H1 (cell line): ENCODE results near the gene CD52. TPM values are rescaled to one million over a fixed set of nuclear protein-coding genes. Genes with fewer than 3 reads are reported as not detected.

Experiments used
- CHD7 ChIP-seq: fragments of 300-600 bp; sonication (generic); IDR thresholded peaks from 2 replicates; pipeline ENCODE4 v1.7.1; 2012; ENCODE audit warnings: low read length, moderate library complexity, mild to moderate bottlenecking, inconsistent platforms; ENCODE audit not compliant: insufficient replicate concordance
- EGR1 ChIP-seq: IDR thresholded peaks from 2 replicates; pipeline ENCODE4 v1.6.1; 2011; ENCODE audit warnings: low read depth, low read length, borderline replicate concordance
- RAD21 ChIP-seq, 2 experiments: IDR thresholded peaks in 1 of 2; conservative IDR thresholded peaks in 1 of 2; 2 replicates each; pipeline ENCODE4 v1.6.1; 2011; ENCODE audit warnings: low read depth in 2 of 2, low read length in 2 of 2, improper control_type of control experiment in 1 of 2, inconsistent platforms in 1 of 2, mild to moderate bottlenecking in 1 of 2, moderate library complexity in 1 of 2
- SAP30 ChIP-seq: fragments of 300-600 bp; sonication (generic); IDR thresholded peaks from 2 replicates; pipeline ENCODE4 v1.7.1; 2012; ENCODE audit warnings: low read length, moderate library complexity, mild to moderate bottlenecking, inconsistent platforms; ENCODE audit not compliant: insufficient read depth, insufficient replicate concordance
- ZNF274 ChIP-seq: IDR thresholded peaks from 2 replicates; pipeline ENCODE4 v1.7.0; 2012; ENCODE audit warnings: low read length, borderline replicate concordance; ENCODE audit errors: extremely low read depth
- polyA plus RNA-seq, 7 experiments: library from polyadenylated mRNA; depleted of rRNA in 3 of 7; stranded (reverse) in 5 of 7; unstranded in 2 of 7; fragments of >200 nt in 5 of 7; fragments of 200-250 nt in 2 of 7; gene quantifications; 1 replicate in 5 of 7; 2 replicates in 1 of 7; 4 replicates in 1 of 7; pipeline versions ENCODE4 v1.2.1 to v1.2.3, GENCODE V29; 2011 to 2013; ENCODE audit warnings: missing spikeins in 2 of 7, mixed read lengths in 2 of 7
- total RNA-seq: library from RNA; stranded (reverse); fragmentation: NEBNext Ultra II Directional; extraction: Animal tissue kit (Norgen Biotek cat#: 25700); gene quantifications from 2 replicates; pipeline ENCODE4 v1.2.1, GENCODE V29; 2021

Gene CD52
- total and polyA plus RNA-seq, 2 of the 8 experiments (the other 6 are each of a cell fraction or from before 2014, with no cell fraction given) = 2.4 to 3.1 TPM

GRCh38 chr1:26353976-26354820 is 36.4 kb downstream of the CD52 start, which contains the start of gene CRYBG2 (continued):
- no peak for TF ChIP-seq SAP30
- no peak for TF ChIP-seq EGR1
- TF ChIP-seq CHD7 = no peak
- no peak for TF ChIP-seq ZNF274
- no peak for TF ChIP-seq RAD21 (IDR thresholded peaks at IDR 0.05 in 1 of 2, conservative IDR thresholded peaks at IDR 0.05 in 1 of 2; ENCODE audit: low read depth in 2 of 2, low read length in 2 of 2)
